ENCODE results near the gene VCL. TPM values are rescaled to one million over a fixed set of nuclear protein-coding genes. Genes with fewer than 3 reads are reported as not detected.

The VCL gene
- total RNA-seq, 2 donors from 2014 or later: 24.4 to 31.6 TPM

- Histone ChIP-seq H3K36me3 (replicated peaks in 1 of 2; ENCODE audit: insufficient read depth in 1 of 2, low read depth in 2 of 2) (no peaks in the 10 kb centered on the region), H3K27ac (no peak overlapping the region), H3K9me3 (no peaks in the 10 kb centered on the region), H3K4me3 (no peak overlapping the region), H3K27me3 (no peaks in the 10 kb centered on the region), H3K4me1 (peaks cover 20% of the 10 kb centered on the region)
- WGBS, 2 donors: 62 to 82% methylated on average over 2 of the region's 2 CpGs
- no peak for DNase-seq
- intact Hi-C loops (cut with DNase I): no loop called here
- TF ChIP-seq CTCF (IDR thresholded peaks at IDR 0.05): no peak
- no peak for TF ChIP-seq POLR2A (IDR thresholded peaks at IDR 0.05)
- ATAC-seq: no peak
Measured at GRCh38 chr10:74034301-74034700, 36.4 kb downstream of the VCL start.

- Histone ChIP-seq H3K4me3 (no peak overlapping the region), H3K9me3 (no peaks in the 10 kb centered on the region), H3K27ac (no peak overlapping the region), H3K4me1 (peaks cover 20% of the 10 kb centered on the region), H3K27me3 (no peaks in the 10 kb centered on the region), H3K36me3 (replicated peaks in 1 of 2; ENCODE audit: insufficient read depth in 1 of 2, low read depth in 2 of 2) (no peaks in the 10 kb centered on the region)
- no peak for ATAC-seq
- 12 to 13% methylated on average over 1 of the region's 1 CpG for WGBS, 2 donors
- no peak for DNase-seq
- intact Hi-C loops (cut with DNase I): no loop called here
- no peak for TF ChIP-seq CTCF (IDR thresholded peaks at IDR 0.05)
- TF ChIP-seq POLR2A (IDR thresholded peaks at IDR 0.05): no peak
Measured at GRCh38 chr10:74035303-74035702, 37.4 kb downstream of the VCL start.

- H3K9me3 ChIP-seq: no peaks in the 10 kb centered on the region
- DNase-seq (no peak), ATAC-seq (no peak)
- TF ChIP-seq CTCF (IDR thresholded peaks at IDR 0.05): no peak
- TF ChIP-seq POLR2A (IDR thresholded peaks at IDR 0.05): no peak
- peaks cover 20% of the 10 kb centered on the region for H3K4me1 ChIP-seq
- no peak overlapping the region for H3K4me3 ChIP-seq
- intact Hi-C loops (cut with DNase I): no loop called here
- no peaks in the 10 kb centered on the region for H3K36me3 ChIP-seq (replicated peaks in 1 of 2; ENCODE audit: insufficient read depth in 1 of 2, low read depth in 2 of 2)
- H3K27me3 ChIP-seq: no peaks in the 10 kb centered on the region
- WGBS, 2 donors: 85 to 88% methylated on average over 4 of the region's 4 CpGs
- H3K27ac ChIP-seq: no peak overlapping the region
Measured at GRCh38 chr10:74036474-74036873, 38.6 kb downstream of the VCL start.

- Histone ChIP-seq H3K27me3 (no peaks in the 10 kb centered on the region), H3K27ac (no peak overlapping the region)
Measured at GRCh38 chr10:74039561-74040145, 41.7 kb downstream of the VCL start.

More at GRCh38 chr10:74039561-74040145, 41.7 kb downstream of the VCL start:
- H3K4me1 ChIP-seq: peaks cover 4% of the 10 kb centered on the region
- ATAC-seq: no peak
- TF ChIP-seq POLR2A (IDR thresholded peaks at IDR 0.05) (no peak), CTCF (IDR thresholded peaks at IDR 0.05) (no peak)
- intact Hi-C loops (cut with DNase I): no loop called here
- WGBS, 2 donors: 67 to 80% methylated on average over 5 of the region's 5 CpGs
- H3K9me3 ChIP-seq: no peaks in the 10 kb centered on the region
- H3K4me3 ChIP-seq: no peak overlapping the region
- DNase-seq: peak in 1 of 4 donors; percentile 18
- peaks cover 0 to 2% of the 10 kb centered on the region in 2 donors for H3K36me3 ChIP-seq (replicated peaks in 1 of 2; ENCODE audit: insufficient read depth in 1 of 2, low read depth in 2 of 2)
